HTERT RPE-1 (cell line): ENCODE measurements around the gene TNS3.

ENCODE experiments used
- in situ Hi-C: fragments of 300-500 bp; cut with MboI; formaldehyde crosslinking; loops from 4 replicates; pipeline ENCODE4 v1.14.3; 2020; ENCODE audit warnings: low sequenced_read_pairs

TNS3 gene

GRCh38 chr7:47490501-47491265, 91.2 kb downstream of the TNS3 start:
- in situ Hi-C loops = no loop called here

DNA sequence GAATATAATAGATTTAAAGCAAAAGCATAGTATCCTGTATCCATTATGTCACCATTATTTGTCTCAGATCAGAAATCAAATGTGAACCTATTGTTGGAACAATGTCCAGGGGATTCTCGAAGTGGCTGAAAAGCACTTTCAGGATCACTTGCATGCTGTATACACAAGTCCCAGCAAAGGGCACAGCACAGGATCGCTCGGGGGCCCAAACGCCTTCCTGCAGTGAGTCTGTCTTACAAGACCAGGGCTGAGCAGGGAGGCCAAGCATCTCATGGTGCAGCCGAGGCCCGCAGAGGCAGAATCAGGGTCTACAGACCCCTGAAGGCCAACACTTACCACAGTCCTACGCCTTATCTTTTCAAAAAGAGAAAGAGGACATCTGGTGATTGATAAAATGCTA, 92.3 kb downstream of the TNS3 start:
- in situ Hi-C loops = no loop called here

DNA sequence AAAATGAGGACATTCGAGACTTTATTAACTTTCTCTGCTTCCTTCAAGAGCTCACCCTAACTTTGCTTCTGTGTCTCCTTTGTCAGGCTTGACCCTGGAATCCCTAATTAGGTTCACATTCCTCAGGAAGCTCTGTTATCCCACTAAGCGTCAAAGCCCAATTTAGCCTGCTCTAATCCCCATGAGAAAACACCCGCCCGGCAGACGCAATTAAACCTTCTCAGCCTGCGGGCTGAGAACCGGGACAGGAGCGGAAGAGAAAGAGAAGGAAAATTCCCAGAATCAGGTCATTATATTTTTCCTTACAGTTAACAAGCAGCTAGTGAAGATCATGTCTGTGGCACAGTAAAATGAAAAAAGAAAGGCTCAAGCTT, 93.0 kb downstream of the TNS3 start:
- in situ Hi-C loops = no loop called here

DNA sequence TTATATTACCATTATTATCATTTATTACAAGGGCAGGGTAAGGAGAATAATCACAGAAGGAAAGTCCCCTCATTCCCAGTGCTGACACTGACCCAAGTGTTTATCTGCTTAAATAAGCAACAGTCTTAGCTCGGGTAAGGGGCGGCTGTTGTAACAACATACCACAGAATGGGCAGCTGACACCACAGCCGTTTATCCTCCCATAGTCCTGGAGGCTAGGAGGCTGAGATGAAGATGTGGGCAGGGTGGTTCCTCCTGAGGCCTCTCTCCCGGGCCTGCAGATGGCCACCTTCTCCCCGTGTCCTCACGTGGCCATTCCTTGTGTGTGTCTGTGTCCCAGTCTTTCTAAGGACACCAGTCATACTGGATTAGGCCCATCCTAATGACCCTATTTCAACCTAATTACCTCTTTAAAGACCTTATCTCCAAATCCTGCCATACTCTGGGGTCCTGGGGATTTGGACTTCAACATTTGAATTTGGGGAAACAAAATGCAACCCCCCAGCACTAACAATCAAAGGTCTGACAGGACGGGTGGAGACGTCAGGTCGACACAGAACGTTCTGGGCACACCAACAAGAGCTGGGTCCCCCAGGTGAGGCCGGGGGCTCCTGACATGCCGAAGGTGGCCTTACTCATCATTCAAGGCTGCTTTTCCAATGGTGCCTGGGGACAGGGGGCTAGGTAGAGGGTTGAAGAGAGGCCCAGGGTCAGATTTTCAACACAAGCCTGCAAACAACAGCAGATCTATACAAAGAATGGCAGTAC, 93.5 kb downstream of the TNS3 start:
- in situ Hi-C loops = no loop called here

DNA sequence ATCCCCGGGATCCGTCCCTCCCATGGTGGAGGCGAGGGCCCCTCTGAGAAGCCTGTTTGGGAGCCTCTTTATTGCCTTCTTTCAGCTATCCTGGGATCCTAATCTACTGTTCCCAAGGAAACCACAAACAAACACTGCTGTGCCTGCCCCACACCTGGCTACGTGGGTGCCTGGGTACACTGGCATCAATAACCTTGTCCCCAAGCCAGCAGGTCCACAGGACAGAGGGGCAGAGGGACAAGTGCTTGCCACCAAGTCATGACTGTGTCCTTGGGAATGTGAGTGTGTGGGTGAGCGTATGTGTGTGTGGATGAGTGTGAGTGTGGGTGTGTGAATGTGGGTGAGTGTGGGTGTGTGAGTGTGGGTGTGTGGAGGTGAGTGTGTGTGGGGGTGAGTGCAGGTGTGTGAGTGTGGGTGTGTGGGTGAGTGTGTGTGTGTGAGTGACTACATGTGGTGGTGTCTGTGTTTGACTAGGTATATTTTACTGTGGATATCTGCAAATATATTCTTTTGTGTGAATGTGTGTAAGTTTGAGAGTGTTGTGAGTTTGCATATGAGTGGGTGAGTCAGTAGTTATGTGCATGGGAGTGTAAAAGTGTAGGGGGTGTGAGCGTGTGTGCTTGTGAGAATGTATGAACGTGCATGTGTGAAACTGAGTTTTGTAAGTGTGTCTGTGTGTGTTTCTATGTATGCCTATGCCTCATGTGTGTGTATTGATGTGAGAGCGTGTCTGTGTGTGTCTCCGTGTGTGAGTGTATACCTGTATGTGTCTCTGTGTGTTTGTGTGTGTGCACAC, 96.1 kb downstream of the TNS3 start:
- in situ Hi-C loops = no loop called here

- in situ Hi-C loops = no loop called here
Observed at GRCh38 chr7:47484923-47485639, 96.8 kb downstream of the TNS3 start.

- in situ Hi-C loops = no loop called here
Observed at GRCh38 chr7:47484457-47484856, 97.5 kb downstream of the TNS3 start.

DNA sequence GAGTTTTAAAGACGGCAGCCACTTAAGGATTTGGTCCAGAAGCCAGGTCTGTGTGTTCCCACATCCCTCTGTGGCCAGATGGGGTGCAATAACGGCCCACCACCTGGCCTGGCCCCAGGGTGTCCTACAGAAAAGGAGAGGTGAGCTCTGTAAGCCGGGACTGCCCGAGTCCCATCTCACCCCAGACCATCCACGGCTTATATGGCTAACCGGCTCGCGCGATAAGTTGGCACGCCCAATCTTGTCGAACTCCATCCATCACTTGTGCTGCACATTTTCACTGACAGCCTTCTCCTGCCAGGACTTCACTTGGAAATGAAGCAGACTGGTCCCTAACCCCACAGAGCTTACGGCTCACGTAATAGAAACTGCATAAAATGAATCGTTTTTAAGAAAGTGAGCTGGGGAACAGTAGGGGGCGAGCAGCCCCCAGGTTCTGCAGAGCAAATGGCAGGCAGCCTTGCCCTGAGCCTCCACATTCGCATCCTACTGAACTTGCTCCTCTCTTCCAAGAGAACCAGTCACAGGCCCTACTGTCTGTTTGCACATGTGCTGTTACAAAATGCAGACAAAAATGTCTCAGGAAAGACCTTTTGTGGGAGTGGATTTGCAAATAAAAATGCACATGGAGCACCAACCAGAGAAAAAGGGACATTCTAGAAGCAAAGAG, 98.2 kb downstream of the TNS3 start:
- in situ Hi-C loops = no loop called here

GRCh38 chr7:47482013-47482875, 99.7 kb downstream of the TNS3 start:
- in situ Hi-C loops = no loop called here

DNA sequence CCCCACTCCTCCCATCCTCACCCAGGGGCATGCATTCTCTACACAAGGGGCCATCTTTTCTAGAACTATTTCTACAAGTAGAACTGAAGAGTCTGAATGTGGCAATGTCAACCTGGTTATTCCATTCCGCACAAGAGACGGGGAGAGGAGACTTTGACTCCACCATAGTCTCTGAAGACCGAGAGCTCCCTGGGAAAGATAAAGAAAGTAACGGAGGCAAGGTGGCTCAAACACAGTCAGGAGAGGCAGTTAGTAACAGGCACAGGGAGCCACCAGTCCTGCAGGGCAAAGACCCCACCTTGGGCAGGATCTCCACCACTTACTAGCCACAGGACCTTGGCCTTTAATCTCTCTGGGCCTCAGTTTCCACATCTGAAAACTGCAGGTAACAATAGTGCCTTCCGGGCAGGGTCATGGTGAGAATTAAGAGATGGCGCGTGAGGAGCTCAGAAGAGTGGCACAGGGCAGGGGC, 100.3 kb downstream of the TNS3 start:
- in situ Hi-C loops = no loop called here

- in situ Hi-C loops = no loop called here
Observed at GRCh38 chr7:47480576-47481538, 101.1 kb downstream of the TNS3 start.

DNA sequence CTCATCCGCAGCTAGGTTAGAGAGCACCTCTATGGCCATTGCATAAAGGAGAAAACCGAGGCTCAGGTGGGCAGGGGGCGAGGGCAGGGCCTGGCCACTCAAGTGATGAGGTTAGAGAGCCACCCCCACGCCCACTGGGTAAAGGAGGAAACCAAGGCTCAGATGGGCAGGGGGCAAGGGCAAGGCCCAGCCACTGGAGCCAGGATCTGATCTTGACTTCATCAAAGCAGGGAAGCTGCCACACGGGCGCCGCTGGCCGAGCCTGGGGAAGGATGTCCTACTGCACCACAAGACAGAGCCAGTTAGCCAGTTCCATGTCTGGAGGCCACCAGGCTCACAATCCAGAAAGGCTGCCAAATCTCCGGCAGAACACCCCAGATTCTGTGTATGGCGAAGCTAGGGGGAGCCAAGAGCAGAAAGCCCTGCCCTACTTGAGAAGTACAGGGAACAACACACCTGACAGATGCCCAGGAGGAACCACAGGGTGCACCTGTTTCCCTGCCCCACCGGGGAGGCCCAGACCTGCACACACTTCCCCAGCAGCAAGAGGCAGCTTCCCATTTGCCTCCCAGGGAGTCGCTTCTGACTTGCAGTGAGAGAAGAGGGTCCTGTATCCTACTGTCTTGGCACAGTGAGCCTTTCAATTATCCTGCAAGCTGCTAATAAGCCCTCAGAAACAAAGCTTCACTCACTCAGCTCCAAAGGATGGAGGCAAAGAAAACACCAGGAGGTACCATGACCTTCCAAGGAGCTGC, 101.9 kb downstream of the TNS3 start:
- in situ Hi-C loops = no loop called here

DNA sequence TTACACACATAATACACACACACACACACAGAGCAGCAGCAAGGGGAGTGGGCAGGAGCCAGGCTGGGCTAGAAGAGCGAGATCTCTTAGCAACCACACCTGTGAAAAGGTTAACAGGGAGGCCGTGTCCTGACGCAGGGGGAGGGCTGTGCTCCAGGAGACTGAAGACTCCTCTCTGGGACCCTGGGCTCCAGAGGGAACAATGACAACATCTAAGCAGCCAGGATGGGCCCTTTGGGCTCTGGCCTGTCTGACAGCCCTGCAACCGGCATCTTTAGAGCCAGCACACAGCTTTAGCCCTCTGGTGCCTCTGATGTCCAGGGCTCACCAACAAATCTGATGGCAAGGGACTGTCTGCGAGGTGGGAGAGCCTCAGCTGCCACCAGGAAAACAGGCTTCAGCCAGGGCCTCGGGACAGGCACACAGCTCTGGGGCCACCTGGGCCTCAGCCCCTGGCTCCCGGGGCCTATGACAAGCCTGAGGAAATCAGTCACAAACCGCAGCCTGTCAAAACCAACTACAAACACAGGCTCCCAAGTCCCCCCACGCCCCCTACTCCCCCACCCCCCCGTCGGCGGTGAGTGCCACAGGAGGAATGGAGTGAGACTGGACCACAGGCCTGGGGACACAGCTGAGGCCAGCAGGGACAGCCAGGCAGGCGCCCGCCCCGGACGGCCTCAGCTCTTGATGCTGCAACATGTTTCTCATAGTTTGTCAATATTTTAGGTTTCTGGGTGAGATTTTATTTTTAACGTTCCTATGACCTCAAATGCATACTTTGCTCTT, 102.8 kb downstream of the TNS3 start:
- in situ Hi-C loops = no loop called here

DNA sequence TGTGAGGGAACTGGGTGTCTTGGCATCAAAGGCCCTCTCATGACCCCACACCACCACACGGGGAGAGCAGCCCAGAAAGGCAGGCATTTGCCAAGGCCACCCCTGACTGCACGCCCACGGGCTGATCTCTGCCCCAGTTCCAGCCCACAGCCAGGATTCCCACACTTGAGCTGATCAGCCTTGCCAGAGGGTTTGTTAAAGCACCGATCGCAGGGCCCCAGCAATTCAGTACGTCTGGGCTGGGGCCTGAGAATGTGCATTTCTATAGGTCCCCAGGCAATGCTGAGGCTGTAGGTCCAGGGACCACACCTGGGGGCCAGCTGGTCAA, 103.9 kb downstream of the TNS3 start:
- in situ Hi-C loops = no loop called here

DNA sequence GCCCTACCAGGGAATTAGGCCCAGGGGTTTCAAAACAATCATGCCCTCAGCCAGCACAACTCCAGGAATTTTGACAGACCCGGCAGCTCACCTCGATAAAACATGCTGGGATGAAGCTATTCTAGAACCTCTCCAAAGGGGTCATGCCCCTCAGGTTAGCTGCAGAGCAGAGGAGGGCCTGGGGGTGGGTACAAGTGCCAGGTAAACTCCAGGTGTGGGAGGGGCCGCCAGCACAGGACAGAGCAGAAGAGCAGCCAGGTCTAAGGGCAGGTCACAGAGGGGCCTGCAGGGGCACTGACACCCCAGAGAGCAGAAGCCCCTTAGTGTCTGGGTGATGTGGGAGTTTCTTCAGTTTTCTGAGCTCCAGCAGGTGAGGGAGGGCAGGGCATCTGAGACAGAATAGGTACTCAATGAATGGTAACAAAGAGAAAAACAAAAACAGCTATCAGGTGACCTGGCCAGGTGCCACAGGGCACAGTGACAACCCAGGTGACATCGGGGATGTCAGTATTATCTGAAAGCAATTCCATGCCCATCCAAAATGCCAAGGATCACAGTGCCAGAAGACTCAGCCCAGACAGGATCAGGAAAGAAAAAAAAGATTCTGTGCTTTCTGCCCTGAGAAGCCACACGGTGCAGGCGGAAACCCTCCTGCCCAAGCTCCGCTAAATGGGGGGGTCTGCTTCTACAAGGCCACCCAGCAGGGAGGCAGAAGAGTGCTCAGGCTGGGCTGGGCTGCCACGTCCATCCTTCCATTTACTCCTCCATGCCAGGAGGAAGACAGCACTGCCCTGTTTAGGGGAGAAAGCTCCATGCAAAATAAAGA, 104.5 kb downstream of the TNS3 start:
- in situ Hi-C loops = no loop called here

GRCh38 chr7:47475880-47476227, 106.1 kb downstream of the TNS3 start:
- in situ Hi-C loops = no loop called here
